Neural cell (in vitro differentiated cells): ENCODE data around the gene SMOC1. TPM values are rescaled to one million over a fixed set of nuclear protein-coding genes. Genes with fewer than 3 reads are reported as not detected.
"Not testable (repeated sequence)": the region's sequence is repeated elsewhere in the genome, so short reads cannot be mapped to it uniquely, and the experiment has no call there.

Experiments
- H2AFZ ChIP-seq: fragments of 200-600, 300-800 bp; sonication (generic), shearing (Covaris generic); 2 replicates; pipeline ENCODE4 v1.6.0; 2014; ENCODE audit warnings: low read depth, mild to moderate bottlenecking, antibody characterized with exemption, low read length, moderate library complexity
- H3F3A ChIP-seq: fragments of 200-600 bp; shearing (Covaris generic); 2 replicates; pipeline ENCODE4 v1.6.1; 2016; ENCODE audit warnings: mild to moderate bottlenecking, moderate library complexity, mixed read lengths, antibody characterized with exemption, low read length; ENCODE audit not compliant: insufficient read depth, poor library complexity, severe bottlenecking
- H3K27ac ChIP-seq: fragments of 200-600, 300-800 bp; sonication (generic), shearing (Covaris generic); 2 replicates; pipeline ENCODE4 v1.5.1; 2014; ENCODE audit warnings: mild to moderate bottlenecking, low read length, moderate library complexity
- H3K27me3 ChIP-seq: fragments of 300-800, 200-600 bp; sonication (generic), shearing (Covaris generic); 2 replicates; pipeline ENCODE4 v1.6.0; 2014; ENCODE audit warnings: mild to moderate bottlenecking, low read depth, low read length, moderate library complexity; ENCODE audit not compliant: insufficient read depth
- H3K36me3 ChIP-seq: fragments of 300-800, 200-600 bp; sonication (generic), shearing (Covaris generic); 2 replicates; pipeline ENCODE4 v1.5.1; 2014; ENCODE audit warnings: mild to moderate bottlenecking, antibody characterized with exemption, low read length, moderate library complexity; ENCODE audit not compliant: insufficient read depth
- H3K4me2 ChIP-seq: fragments of 300-800, 200-600 bp; sonication (generic), shearing (Covaris generic); 2 replicates; pipeline ENCODE4 v1.6.0; 2014; ENCODE audit warnings: mild to moderate bottlenecking, low read length
- H3K4me3 ChIP-seq: fragments of 300-800, 200-600 bp; sonication (generic), shearing (Covaris generic); 2 replicates; pipeline ENCODE4 v1.5.1; 2014; ENCODE audit warnings: mild to moderate bottlenecking, low read length, moderate library complexity
- H3K79me2 ChIP-seq: fragments of 200-600 bp; shearing (Covaris generic); replicated peaks from 2 replicates; pipeline ENCODE4 v1.6.0; 2014; ENCODE audit warnings: mild to moderate bottlenecking, low read length, moderate library complexity; ENCODE audit not compliant: insufficient read depth
- H3K9ac ChIP-seq: fragments of 300-800, 200-600 bp; sonication (generic), shearing (Covaris generic); 2 replicates; pipeline ENCODE4 v1.6.1; 2016; ENCODE audit warnings: mild to moderate bottlenecking, low read length, mixed read lengths
- H3K9me2 ChIP-seq: fragments of 200-600 bp; shearing (Covaris generic); 2 replicates; pipeline ENCODE4 v1.6.1; 2016; ENCODE audit warnings: mild to moderate bottlenecking, low read length, mixed read lengths; ENCODE audit not compliant: insufficient read depth
- H3K9me3 ChIP-seq: fragments of 200-600, 300-800 bp; sonication (generic), shearing (Covaris generic); 2 replicates; pipeline ENCODE4 v1.6.1; 2016; ENCODE audit warnings: mild to moderate bottlenecking, mixed run types, low read length, moderate library complexity, mixed read lengths
- H4K20me1 ChIP-seq: fragments of 200-600 bp; shearing (Covaris generic); 2 replicates; pipeline ENCODE4 v1.6.1; 2016; ENCODE audit warnings: mild to moderate bottlenecking, mixed run types; ENCODE audit not compliant: insufficient read depth
- EP300 ChIP-seq: fragments of 450-650 bp; conservative IDR thresholded peaks from 2 replicates; pipeline ENCODE4 v1.6.1; 2014; ENCODE audit warnings: antibody characterized with exemption, mild to moderate bottlenecking, moderate library complexity; ENCODE audit not compliant: poor library complexity, severe bottlenecking
- EZH2 ChIP-seq: fragments of 200-600, 300-800 bp; shearing (Covaris generic), sonication (generic); IDR thresholded peaks from 2 replicates; pipeline ENCODE4 v1.6.1; 2014; ENCODE audit warnings: antibody characterized with exemption, low read length, borderline replicate concordance, mild to moderate bottlenecking; ENCODE audit not compliant: insufficient read depth, poor library complexity, severe bottlenecking
- MXI1 ChIP-seq: fragments of 450-650 bp; conservative IDR thresholded peaks from 2 replicates; pipeline ENCODE4 v1.6.1; 2014; ENCODE audit warnings: antibody characterized with exemption, mild to moderate bottlenecking; ENCODE audit not compliant: poor library complexity, severe bottlenecking
- POLR2AphosphoS5 ChIP-seq: IDR thresholded peaks from 2 replicates; pipeline ENCODE4 v1.6.1; 2012
- RAD21 ChIP-seq: fragments of 450-650 bp; conservative IDR thresholded peaks from 2 replicates; pipeline ENCODE4 v1.6.1; 2014; ENCODE audit warnings: antibody characterized with exemption, mild to moderate bottlenecking, moderate library complexity
- SMC3 ChIP-seq: fragments of 450-650 bp; conservative IDR thresholded peaks from 2 replicates; pipeline ENCODE4 v1.6.1; 2014; ENCODE audit warnings: antibody characterized with exemption, mild to moderate bottlenecking, moderate library complexity; ENCODE audit not compliant: poor library complexity
- TAF1 ChIP-seq: IDR thresholded peaks from 2 replicates; pipeline ENCODE4 v1.6.1; 2012; ENCODE audit warnings: low read depth
- polyA plus RNA-seq: library from polyadenylated mRNA; depleted of rRNA; stranded (reverse); fragments of >200 nt; gene quantifications from 2 replicates; pipeline ENCODE4 v1.2.3, GENCODE V29; 2014
- TF ChIP-seq, protein P1 (sequence below): fragments of 450-650 bp; IDR thresholded peaks from 2 replicates; pipeline ENCODE4 v1.5.1; 2014; ENCODE audit warnings: antibody characterized with exemption, mild to moderate bottlenecking, moderate library complexity; ENCODE audit not compliant: poor library complexity, severe bottlenecking
- TF ChIP-seq, protein P2 (sequence below): IDR thresholded peaks from 2 replicates; pipeline ENCODE4 v1.6.1; 2012; ENCODE audit warnings: borderline replicate concordance

SMOC1 gene
- polyA plus RNA-seq, 1 donor from 2014 or later: 8.7 TPM

DNA sequence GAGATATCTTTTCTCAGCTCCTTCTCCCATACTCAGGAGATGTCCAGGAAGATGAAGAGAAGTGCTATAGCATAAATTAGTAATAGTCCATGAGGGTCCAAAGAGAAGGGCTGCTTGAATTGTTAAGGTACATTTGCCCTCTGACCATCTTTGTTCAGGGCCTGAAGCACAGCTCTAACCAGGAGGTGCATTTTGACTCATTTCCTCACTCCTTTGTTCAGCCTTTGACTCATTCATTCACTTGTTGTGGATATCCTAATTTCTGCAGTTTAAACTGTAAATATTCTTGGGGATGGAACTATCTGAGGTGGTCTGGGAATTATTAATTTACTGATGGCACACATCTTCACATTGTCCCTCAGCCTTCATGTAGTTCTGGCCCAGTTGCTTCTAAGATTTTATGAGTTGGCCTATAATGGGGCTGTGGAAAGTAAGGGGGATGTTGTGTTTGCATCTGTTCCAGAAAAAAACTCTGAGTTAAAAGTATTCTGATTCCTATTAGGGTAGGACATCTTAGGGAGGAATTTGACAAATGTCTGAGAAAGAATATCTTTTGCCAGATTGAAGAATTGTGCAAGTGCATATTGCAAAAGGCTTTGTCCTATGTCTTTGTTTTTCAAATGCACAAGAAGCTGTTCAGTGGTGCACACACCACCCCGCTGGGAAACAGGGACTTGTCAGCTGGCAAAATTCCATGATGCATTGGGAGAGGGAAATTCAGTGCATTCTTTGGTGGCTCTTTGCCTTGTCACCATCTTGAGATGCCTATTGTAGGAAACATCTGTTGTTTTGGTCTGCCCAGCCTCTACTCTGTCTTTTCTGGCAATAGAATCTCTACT lies 22.1 kb downstream of the SMOC1 start:
- Histone ChIP-seq H3K27ac (no peak overlapping the region), H3K9me3 (peaks cover 4% of the 10 kb centered on the region), H2AFZ (no peak overlapping the region), H3K4me3 (no peak overlapping the region), H3K4me2 (no peak overlapping the region), H3K9ac (no peak overlapping the region), H3K79me2 (peaks cover 57% of the 10 kb centered on the region), H3K9me2 (no peaks in the 10 kb centered on the region), H3K36me3 (no peaks in the 10 kb centered on the region), H4K20me1 (no peaks in the 10 kb centered on the region), H3F3A (no peaks in the 10 kb centered on the region), H3K27me3 (no peaks in the 10 kb centered on the region)
- TF ChIP-seq POLR2AphosphoS5 (no peak), SMC3 (no peak), MXI1 (no peak), EP300 (no peak), EZH2 (no peak), TAF1 (no peak), RAD21 (no peak)
- TF ChIP-seq, protein P1, sequence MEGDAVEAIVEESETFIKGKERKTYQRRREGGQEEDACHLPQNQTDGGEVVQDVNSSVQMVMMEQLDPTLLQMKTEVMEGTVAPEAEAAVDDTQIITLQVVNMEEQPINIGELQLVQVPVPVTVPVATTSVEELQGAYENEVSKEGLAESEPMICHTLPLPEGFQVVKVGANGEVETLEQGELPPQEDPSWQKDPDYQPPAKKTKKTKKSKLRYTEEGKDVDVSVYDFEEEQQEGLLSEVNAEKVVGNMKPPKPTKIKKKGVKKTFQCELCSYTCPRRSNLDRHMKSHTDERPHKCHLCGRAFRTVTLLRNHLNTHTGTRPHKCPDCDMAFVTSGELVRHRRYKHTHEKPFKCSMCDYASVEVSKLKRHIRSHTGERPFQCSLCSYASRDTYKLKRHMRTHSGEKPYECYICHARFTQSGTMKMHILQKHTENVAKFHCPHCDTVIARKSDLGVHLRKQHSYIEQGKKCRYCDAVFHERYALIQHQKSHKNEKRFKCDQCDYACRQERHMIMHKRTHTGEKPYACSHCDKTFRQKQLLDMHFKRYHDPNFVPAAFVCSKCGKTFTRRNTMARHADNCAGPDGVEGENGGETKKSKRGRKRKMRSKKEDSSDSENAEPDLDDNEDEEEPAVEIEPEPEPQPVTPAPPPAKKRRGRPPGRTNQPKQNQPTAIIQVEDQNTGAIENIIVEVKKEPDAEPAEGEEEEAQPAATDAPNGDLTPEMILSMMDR: no peak
- TF ChIP-seq, protein P2, sequence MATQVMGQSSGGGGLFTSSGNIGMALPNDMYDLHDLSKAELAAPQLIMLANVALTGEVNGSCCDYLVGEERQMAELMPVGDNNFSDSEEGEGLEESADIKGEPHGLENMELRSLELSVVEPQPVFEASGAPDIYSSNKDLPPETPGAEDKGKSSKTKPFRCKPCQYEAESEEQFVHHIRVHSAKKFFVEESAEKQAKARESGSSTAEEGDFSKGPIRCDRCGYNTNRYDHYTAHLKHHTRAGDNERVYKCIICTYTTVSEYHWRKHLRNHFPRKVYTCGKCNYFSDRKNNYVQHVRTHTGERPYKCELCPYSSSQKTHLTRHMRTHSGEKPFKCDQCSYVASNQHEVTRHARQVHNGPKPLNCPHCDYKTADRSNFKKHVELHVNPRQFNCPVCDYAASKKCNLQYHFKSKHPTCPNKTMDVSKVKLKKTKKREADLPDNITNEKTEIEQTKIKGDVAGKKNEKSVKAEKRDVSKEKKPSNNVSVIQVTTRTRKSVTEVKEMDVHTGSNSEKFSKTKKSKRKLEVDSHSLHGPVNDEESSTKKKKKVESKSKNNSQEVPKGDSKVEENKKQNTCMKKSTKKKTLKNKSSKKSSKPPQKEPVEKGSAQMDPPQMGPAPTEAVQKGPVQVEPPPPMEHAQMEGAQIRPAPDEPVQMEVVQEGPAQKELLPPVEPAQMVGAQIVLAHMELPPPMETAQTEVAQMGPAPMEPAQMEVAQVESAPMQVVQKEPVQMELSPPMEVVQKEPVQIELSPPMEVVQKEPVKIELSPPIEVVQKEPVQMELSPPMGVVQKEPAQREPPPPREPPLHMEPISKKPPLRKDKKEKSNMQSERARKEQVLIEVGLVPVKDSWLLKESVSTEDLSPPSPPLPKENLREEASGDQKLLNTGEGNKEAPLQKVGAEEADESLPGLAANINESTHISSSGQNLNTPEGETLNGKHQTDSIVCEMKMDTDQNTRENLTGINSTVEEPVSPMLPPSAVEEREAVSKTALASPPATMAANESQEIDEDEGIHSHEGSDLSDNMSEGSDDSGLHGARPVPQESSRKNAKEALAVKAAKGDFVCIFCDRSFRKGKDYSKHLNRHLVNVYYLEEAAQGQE: no peak

DNA sequence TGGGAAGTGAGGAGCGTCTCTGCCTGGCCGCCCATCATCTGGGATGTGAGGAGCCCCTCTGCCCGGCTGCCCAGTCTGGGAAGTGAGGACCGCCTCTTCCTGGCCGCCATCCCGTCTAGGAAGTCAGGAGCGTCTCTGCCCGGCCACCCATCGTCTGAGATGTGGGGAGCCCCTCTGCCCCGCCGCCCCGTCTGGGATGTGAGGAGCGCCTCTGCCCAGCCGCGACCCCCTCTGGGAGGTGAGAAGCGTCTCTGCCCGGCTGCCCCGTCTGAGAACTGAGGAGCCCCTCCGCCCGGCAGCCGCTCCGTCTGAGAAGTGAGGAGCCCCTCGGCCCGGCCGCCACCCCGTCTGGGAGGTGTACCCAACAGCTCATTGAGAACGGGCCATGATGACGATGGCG lies 23.8 kb downstream of the SMOC1 start:
- H3K36me3 ChIP-seq, H3K4me3 ChIP-seq, H3K27ac ChIP-seq, H3F3A ChIP-seq, H3K9ac ChIP-seq, H4K20me1 ChIP-seq, H3K9me3 ChIP-seq, H2AFZ ChIP-seq, H3K4me2 ChIP-seq, H3K9me2 ChIP-seq, H3K27me3 ChIP-seq: not testable (repeated sequence)
- peaks cover 57% of the 10 kb centered on the region for H3K79me2 ChIP-seq
